HCT116 (cell line): ENCODE data around the gene NKX2-1. TPM values are rescaled to one million over a fixed set of nuclear protein-coding genes. Genes with fewer than 3 reads are reported as not detected.

Experiments
- ATAC-seq: fragments of 200-7000 bp; cut with Tn5 transposase; 2 replicates; pipeline ENCODE4 v1.9.1; 2020; ENCODE audit warnings: mild to moderate bottlenecking, moderate library complexity
- BruUV-seq: library from RNA; stranded (reverse); fragments of 400-500 nt; replicated peaks from 2 replicates; lab custom pipeline; 2021; lab: Mats Ljungman, UMichigan
- CTCF ChIA-PET: fragments of 300-600 bp; sonication (Branson Sonifier 250); formaldehyde crosslinking; loops from one replicate; lab custom pipeline; 2021; ENCODE audit warnings: antibody characterized with exemption; lab: Charles Lee
- POLR2A ChIA-PET: fragments of 300-600, 350-600 bp; sonication (Branson Sonifier 250); formaldehyde crosslinking; loops from one replicate; lab custom pipeline; 2021; ENCODE audit warnings: antibody characterized with exemption; lab: Charles Lee
- RAD21 ChIA-PET, 2 experiments: fragments of 300-600 bp; sonication (Branson Sonifier 250); formaldehyde crosslinking; loops; one replicate each; lab custom pipeline; 2023; ENCODE audit warnings: low total read pairs in 2 of 2; ENCODE audit not compliant: uncharacterized antibody in 2 of 2, unreplicated experiment in 2 of 2, low non-redundant PET in 1 of 2; lab: Charles Lee
- DNase-seq: peaks from one replicate; pipeline ENCODE4 v3.0.0-alpha.2; 2010; ENCODE audit warnings: low read depth, low spot score
- H2AFZ ChIP-seq: fragments of 200-600 bp; shearing (Covaris generic), sonication (generic); 2 replicates; pipeline ENCODE4 v1.6.1; 2017; ENCODE audit warnings: low read depth, mixed run types, mixed read lengths, antibody characterized with exemption, low read length; ENCODE audit not compliant: poor library complexity, severe bottlenecking
- H3K27ac ChIP-seq: 2 replicates; pipeline ENCODE4 v1.5.1; 2012; ENCODE audit warnings: low read depth, low read length
- H3K27me3 ChIP-seq: fragments of 200-600 bp; sonication (generic); 2 replicates; pipeline ENCODE4 v1.6.1; 2016; ENCODE audit warnings: mixed run types, low read length, mixed read lengths; ENCODE audit not compliant: insufficient read depth
- H3K36me3 ChIP-seq, 2 experiments: fragments of 200-500 bp in 1 of 2; fragments of 200-600 bp in 1 of 2; sonication (Bioruptor generic) in 1 of 2; sonication (generic) in 1 of 2; 2 replicates each; pipeline versions ENCODE4 v1.5.1 to v1.6.1; 2014 to 2016; ENCODE audit warnings: low read length in 2 of 2, inconsistent platforms in 1 of 2, mixed read lengths in 1 of 2, mixed run types in 1 of 2; ENCODE audit not compliant: insufficient read depth in 2 of 2, control insufficient read depth in 1 of 2
- H3K4me1 ChIP-seq, 2 experiments: fragments of 200-600 bp in 1 of 2; sonication (generic) in 1 of 2; 2 replicates each; pipeline versions ENCODE4 v1.5.1 to v1.6.1; 2012 to 2017; ENCODE audit warnings: low read length in 2 of 2, inconsistent platforms in 1 of 2, mild to moderate bottlenecking in 1 of 2, mixed read lengths in 1 of 2, mixed run types in 1 of 2, moderate library complexity in 1 of 2; ENCODE audit not compliant: insufficient read depth in 2 of 2, control insufficient read depth in 1 of 2
- H3K4me2 ChIP-seq: fragments of 200-600 bp; sonication (generic); 2 replicates; pipeline ENCODE4 v1.6.1; 2017; ENCODE audit warnings: mixed run types, low read length, mixed read lengths
- H3K4me3 ChIP-seq, 2 experiments: fragments of 200-600 bp in 1 of 2; sonication (generic) in 1 of 2; replicated peaks in 1 of 2; 2 replicates each; pipeline ENCODE4 v1.5.1; 2011 to 2016; ENCODE audit warnings: low read length in 2 of 2, control low read depth in 1 of 2, low read depth in 1 of 2, mild to moderate bottlenecking in 1 of 2, mixed read lengths in 1 of 2, mixed run types in 1 of 2
- H3K79me2 ChIP-seq: fragments of 200-600 bp; sonication (generic); 2 replicates; pipeline ENCODE4 v1.6.1; 2017; ENCODE audit warnings: mild to moderate bottlenecking, mixed run types, low read length, moderate library complexity, mixed read lengths; ENCODE audit not compliant: insufficient read depth
- H3K9ac ChIP-seq: fragments of 200-600 bp; sonication (generic); 2 replicates; pipeline ENCODE4 v1.6.1; 2016; ENCODE audit warnings: low read length, mixed read lengths
- H3K9me2 ChIP-seq: fragments of 200-600 bp; sonication (generic), shearing (Covaris generic); 2 replicates; pipeline ENCODE4 v1.6.1; 2017; ENCODE audit warnings: mixed run types, mild to moderate bottlenecking, moderate library complexity; ENCODE audit not compliant: insufficient read depth
- H3K9me3 ChIP-seq, 2 experiments: fragments of 200-500 bp in 1 of 2; fragments of 200-600 bp in 1 of 2; sonication (Bioruptor generic) in 1 of 2; sonication (generic) in 1 of 2; 2 replicates each; pipeline ENCODE4 v1.6.1; 2014 to 2017; ENCODE audit warnings: low read length in 2 of 2, mixed read lengths in 2 of 2, inconsistent platforms in 1 of 2, low read depth in 1 of 2, mild to moderate bottlenecking in 1 of 2, mixed run types in 1 of 2, moderate library complexity in 1 of 2; ENCODE audit not compliant: control insufficient read depth in 1 of 2, insufficient read depth in 1 of 2
- H4K20me1 ChIP-seq: fragments of 200-600 bp; sonication (generic), shearing (Covaris generic); 2 replicates; pipeline ENCODE4 v1.6.1; 2017; ENCODE audit warnings: mixed run types, mild to moderate bottlenecking, moderate library complexity; ENCODE audit not compliant: insufficient read depth
- CBX3 ChIP-seq: IDR thresholded peaks from 2 replicates; pipeline ENCODE4 v1.6.1; 2012; ENCODE audit warnings: low read depth
- CEBPB ChIP-seq: IDR thresholded peaks from 2 replicates; pipeline ENCODE4 v1.6.1; 2012; ENCODE audit warnings: low read depth
- CTCF ChIP-seq, 3 experiments: fragments of 200-600 bp in 1 of 3; sonication (generic) in 1 of 3; IDR thresholded peaks in 2 of 3; conservative IDR thresholded peaks in 1 of 3; 2 replicates each; pipeline ENCODE4 v1.5.1; 2012 to 2017; ENCODE audit warnings: low read depth in 2 of 3, low read length in 2 of 3, antibody characterized with exemption in 1 of 3, borderline replicate concordance in 1 of 3, control low read depth in 1 of 3, mild to moderate bottlenecking in 1 of 3, mixed read lengths in 1 of 3, mixed run types in 1 of 3, moderate library complexity in 1 of 3; ENCODE audit not compliant: insufficient read depth in 1 of 3
- EGR1 ChIP-seq: IDR thresholded peaks from 2 replicates; pipeline ENCODE4 v1.6.1; 2012; ENCODE audit warnings: low read depth
- ELF1 ChIP-seq: IDR thresholded peaks from 2 replicates; pipeline ENCODE4 v1.6.1; 2012; ENCODE audit warnings: low read depth, borderline replicate concordance
- EZH2 ChIP-seq: fragments of 200-600 bp; sonication (generic); IDR thresholded peaks from 2 replicates; pipeline ENCODE4 v1.6.1; 2017; ENCODE audit warnings: antibody characterized with exemption, mixed run types
- EZH2phosphoT487 ChIP-seq: fragments of 200-600 bp; IDR thresholded peaks from 2 replicates; pipeline ENCODE4 v1.6.1; 2018; ENCODE audit warnings: antibody characterized with exemption, borderline replicate concordance
- FOSL1 ChIP-seq: IDR thresholded peaks from 2 replicates; pipeline ENCODE4 v1.6.1; 2012; ENCODE audit warnings: low read depth
- JUND ChIP-seq: IDR thresholded peaks from 2 replicates; pipeline ENCODE4 v1.6.1; 2012
- MAX ChIP-seq: IDR thresholded peaks from 2 replicates; pipeline ENCODE4 v1.6.1; 2012
- POLR2A ChIP-seq: IDR thresholded peaks from 2 replicates; pipeline ENCODE4 v1.7.0; 2011; ENCODE audit warnings: borderline replicate concordance; ENCODE audit not compliant: insufficient read depth, insufficient read length; ENCODE audit errors: extremely low read depth
- POLR2AphosphoS5 ChIP-seq: IDR thresholded peaks from 2 replicates; pipeline ENCODE4 v1.6.1; 2011; ENCODE audit warnings: mild to moderate bottlenecking, low read depth, low read length, moderate library complexity
- RAD21 ChIP-seq: IDR thresholded peaks from 2 replicates; pipeline ENCODE4 v1.6.1; 2012; ENCODE audit warnings: low read depth, mild to moderate bottlenecking
- SP1 ChIP-seq: IDR thresholded peaks from 2 replicates; pipeline ENCODE4 v1.6.1; 2012; ENCODE audit warnings: low read depth
- SRF ChIP-seq: IDR thresholded peaks from 2 replicates; pipeline ENCODE4 v1.6.1; 2012; ENCODE audit warnings: low read depth
- YY1 ChIP-seq: IDR thresholded peaks from 2 replicates; pipeline ENCODE4 v1.6.1; 2011; ENCODE audit warnings: low read length, low read depth, moderate library complexity, mild to moderate bottlenecking; ENCODE audit not compliant: insufficient replicate concordance; ENCODE audit errors: extremely low read depth
- ZBTB33 ChIP-seq: IDR thresholded peaks from 2 replicates; pipeline ENCODE4 v1.6.1; 2011; ENCODE audit warnings: mild to moderate bottlenecking, low read length, moderate library complexity; ENCODE audit not compliant: insufficient replicate concordance; ENCODE audit errors: extremely low read depth
- ZNF274 ChIP-seq: fragments of 200-500 bp; sonication (Bioruptor generic); IDR thresholded peaks from 2 replicates; pipeline ENCODE4 v1.6.1; 2014; ENCODE audit warnings: mild to moderate bottlenecking, low read depth, low read length, inconsistent platforms
- intact Hi-C: fragments of 100-400 bp; cut with micrococcal nuclease; formaldehyde crosslinking; loops from 2 replicates; pipeline ENCODE4 v1.10.0; 2022
- total RNA-seq: library from RNA; stranded (reverse); gene quantifications from one replicate; pipeline ENCODE4 v1.2.1, GENCODE V29; 2021; ENCODE audit not compliant: unreplicated experiment

The NKX2-1 gene
- total RNA-seq, 1 experiment from 2014 or later: 0.84 TPM

DNA sequence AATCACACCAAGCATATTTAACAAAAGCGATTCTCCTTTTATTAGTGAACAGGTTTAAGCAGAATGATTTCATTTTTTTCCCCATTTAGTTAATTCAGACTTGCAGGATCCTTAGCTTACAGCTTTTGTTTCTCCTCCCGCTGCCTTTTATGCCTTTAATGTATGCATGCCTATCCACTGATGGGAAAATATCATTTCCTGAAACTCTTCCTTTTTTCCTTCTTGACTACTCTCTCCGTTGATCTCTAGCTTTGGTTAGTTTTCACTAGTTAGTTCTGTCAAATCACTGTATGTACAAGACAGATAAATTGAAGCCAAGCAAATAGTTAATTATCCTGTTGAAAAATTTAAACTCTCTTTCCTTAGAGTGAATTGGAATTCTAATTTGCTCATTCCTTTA lies 26.3 kb downstream of the NKX2-1 start (continued):
- no peak for TF ChIP-seq CTCF (IDR thresholded peaks at IDR 0.05 in 2 of 3, conservative IDR thresholded peaks at IDR 0.05 in 1 of 3; ENCODE audit: borderline replicate concordance in 1 of 3, insufficient read depth in 1 of 3, low read depth in 2 of 3, low read length in 2 of 3)
- TF ChIP-seq EZH2phosphoT487: no peak
- no peak for TF ChIP-seq POLR2AphosphoS5
- no peak for TF ChIP-seq RAD21
- no peak for TF ChIP-seq JUND
- TF ChIP-seq ZBTB33: no peak
- no peak for TF ChIP-seq EZH2
- TF ChIP-seq, all 23 proteins: peak for 0

GRCh38 chr14:36485773-36486172 lies 34.3 kb downstream of the NKX2-1 start:
- no peak for DNase-seq
- H2AFZ ChIP-seq: no peak overlapping the region
- ChIA-PET RAD21 (no interaction called here), POLR2A (no interaction called here), CTCF (no interaction called here)
- intact Hi-C loops: no loop called here
- no peak overlapping the region for H3K4me2 ChIP-seq
- no peaks in the 10 kb centered on the region for H3K36me3 ChIP-seq
- peaks cover 33% of the 10 kb centered on the region for H3K27me3 ChIP-seq
- no peak overlapping the region for H3K4me3 ChIP-seq
- H3K27ac ChIP-seq: no peak overlapping the region
- no TSS peak for BruUV-seq
- H3K4me1 ChIP-seq: no peaks in the 10 kb centered on the region
- no peak for ATAC-seq
- no peak overlapping the region for H3K9ac ChIP-seq
- H3K9me3 ChIP-seq: no peaks in the 10 kb centered on the region
- H3K79me2 ChIP-seq: no peaks in the 10 kb centered on the region
- no peaks in the 10 kb centered on the region for H3K9me2 ChIP-seq
- H4K20me1 ChIP-seq: no peaks in the 10 kb centered on the region
- TF ChIP-seq FOSL1 (no peak), POLR2AphosphoS5 (no peak), CBX3 (no peak), ZNF274 (no peak), SRF (no peak), SP1 (no peak), ELF1 (no peak), ZBTB33 (no peak), YY1 (no peak), MAX (no peak), EGR1 (no peak), CEBPB (no peak), CTCF (IDR thresholded peaks at IDR 0.05 in 2 of 3, conservative IDR thresholded peaks at IDR 0.05 in 1 of 3; ENCODE audit: borderline replicate concordance in 1 of 3, insufficient read depth in 1 of 3, low read depth in 2 of 3, low read length in 2 of 3) (no peak), POLR2A (no peak)
